NOMO-1 (cell line): Measurements from ENCODE around the gene MRPS22.
"Not testable (repeated sequence)": the region's sequence is repeated elsewhere in the genome, so short reads cannot be mapped to it uniquely, and the experiment has no call there.

Source experiments
- DNase-seq, 2 experiments: peaks; one replicate each; lab custom pipeline; 2025; ENCODE audit not compliant: unreplicated experiment in 2 of 2; lab: John Stamatoyannopoulos, UW

The MRPS22 gene

DNA sequence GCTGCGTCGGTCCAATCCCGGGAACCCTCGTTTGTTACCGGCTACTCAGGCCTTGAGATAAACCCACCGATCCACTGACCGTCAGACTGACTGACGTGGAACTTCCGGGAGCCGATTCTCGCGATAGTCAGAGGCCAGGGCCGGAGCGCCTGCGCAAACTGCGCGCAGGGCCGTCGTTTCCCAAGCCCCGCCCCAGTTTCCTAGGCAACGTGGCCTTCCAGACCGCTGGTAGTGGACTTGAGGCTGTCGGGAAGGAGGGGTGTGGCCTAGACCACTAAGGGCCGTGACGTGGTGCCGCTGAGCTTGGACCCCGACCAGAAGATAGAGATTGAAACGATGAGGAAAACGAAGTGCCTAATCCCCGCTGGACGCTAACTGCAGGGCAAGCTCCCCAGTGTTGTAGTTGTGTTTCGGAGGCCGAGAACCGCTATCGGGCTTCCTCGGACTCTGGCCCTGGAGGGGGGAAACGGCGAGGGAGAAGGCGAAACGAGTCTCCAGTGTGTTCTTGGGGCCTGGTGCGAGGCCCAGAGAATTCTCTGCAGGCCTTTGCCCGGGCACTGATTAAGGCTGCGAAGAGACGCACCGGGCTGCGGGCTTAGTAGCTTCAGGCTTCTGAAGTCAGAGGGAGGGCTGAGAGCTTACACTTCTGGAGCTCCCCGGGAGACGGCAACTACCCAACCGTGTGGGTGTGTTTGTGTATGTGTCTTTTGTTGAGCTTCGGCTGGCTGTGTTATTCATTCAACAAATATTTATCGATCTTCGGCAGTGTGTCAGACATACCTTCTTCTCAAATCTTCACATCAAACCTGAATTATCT is 45.9 kb downstream of the MRPS22 start, which contains the start of gene COPB2:
TSS of gene COPB2 (minus strand) at position 96 of the 817 bp plus-strand sequence. CDS start 97 bp downstream, outside the sequence.
- peak; percentile 100 for DNase-seq

GRCh38 chr3:139394116-139394515 is 50.3 kb downstream of the MRPS22 start:
- no peak for DNase-seq

- DNase-seq: no peak
Observed at GRCh38 chr3:139396707-139397106, 52.9 kb downstream of the MRPS22 start.

GRCh38 chr3:139401155-139401554 is 57.3 kb downstream of the MRPS22 start:
- DNase-seq: not testable (repeated sequence)
